ENCODE data around the gene NBAS.
"Not testable (repeated sequence)": the region's sequence is repeated elsewhere in the genome, so short reads cannot be mapped to it uniquely, and the experiment has no call there.

Gene NBAS

GRCh38 chr2:15354596-15355366, 206.4 kb downstream of the NBAS start:
- DNase-seq, result no peak

- DNase-seq, result no peak
Observed at GRCh38 chr2:15352363-15352762, 208.8 kb downstream of the NBAS start.

GRCh38 chr2:15348636-15349035, 212.5 kb downstream of the NBAS start:
- DNase-seq, result no peak

- DNase-seq, result no peak
Observed at GRCh38 chr2:15348045-15348444, 213.1 kb downstream of the NBAS start.

- DNase-seq, result no peak
Observed at GRCh38 chr2:15346624-15347023, 214.5 kb downstream of the NBAS start.

GRCh38 chr2:15337996-15338666, 223.0 kb downstream of the NBAS start:
- DNase-seq, result no peak

GRCh38 chr2:15334644-15335326, 226.3 kb downstream of the NBAS start:
- no peak for DNase-seq

- no peak for DNase-seq
Observed at GRCh38 chr2:15331787-15332186, 229.3 kb downstream of the NBAS start.

GRCh38 chr2:15325296-15325695, 235.8 kb downstream of the NBAS start:
- DNase-seq, result no peak

- DNase-seq, result no peak
Observed at GRCh38 chr2:15323227-15323626, 237.9 kb downstream of the NBAS start.

- DNase-seq, result not testable (repeated sequence)
Observed at GRCh38 chr2:15321481-15321880, 239.7 kb downstream of the NBAS start.

GRCh38 chr2:15316370-15316814, 244.7 kb downstream of the NBAS start:
- DNase-seq, result peak; percentile 45 to 54

- no peak for DNase-seq
Observed at GRCh38 chr2:15315411-15315810, 245.7 kb downstream of the NBAS start.

GRCh38 chr2:15313657-15314056, 247.5 kb downstream of the NBAS start:
- no peak for DNase-seq

GRCh38 chr2:15311926-15312325, 249.2 kb downstream of the NBAS start:
- no peak for DNase-seq

- peak in 1 of 2 donors; percentile 25 for DNase-seq
Observed at GRCh38 chr2:15311201-15311907, 249.8 kb downstream of the NBAS start.

- DNase-seq, result no peak
Observed at GRCh38 chr2:15307526-15307925, 253.6 kb downstream of the NBAS start.

- no peak for DNase-seq
Observed at GRCh38 chr2:15306706-15307105, 254.4 kb downstream of the NBAS start.

- DNase-seq, result no peak
Observed at GRCh38 chr2:15303874-15304273, 257.3 kb downstream of the NBAS start.

GRCh38 chr2:15302154-15302553, 259.0 kb downstream of the NBAS start:
- no peak for DNase-seq

- DNase-seq, result no peak
Observed at GRCh38 chr2:15300624-15301573, 260.2 kb downstream of the NBAS start.
